ENCODE measurements around the gene RPS6KC1.
"Not testable (repeated sequence)": the region's sequence is repeated elsewhere in the genome, so short reads cannot be mapped to it uniquely, and the experiment has no call there.

Gene RPS6KC1

DNA sequence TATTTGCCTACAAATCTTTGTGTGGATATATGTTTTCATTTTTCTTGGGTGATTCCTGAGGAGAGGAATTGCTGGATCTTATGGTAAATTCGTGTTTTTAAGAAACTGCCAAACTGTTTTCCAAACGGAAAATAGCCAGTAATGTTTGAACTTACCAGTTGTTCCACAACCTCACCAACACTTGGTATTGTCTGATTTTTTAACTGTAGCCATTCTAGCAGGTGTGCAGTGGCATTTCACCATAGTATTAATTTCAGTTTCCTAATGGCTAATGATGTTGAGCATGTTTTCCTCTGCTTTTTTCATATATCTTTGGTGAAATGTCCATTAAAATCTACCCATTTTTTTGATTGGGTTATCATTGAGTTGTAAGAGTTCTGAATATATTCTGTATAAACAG lies 56.6 kb downstream of the RPS6KC1 start:
- DNase-seq (ENCODE audit: low read depth), result no peak

DNA sequence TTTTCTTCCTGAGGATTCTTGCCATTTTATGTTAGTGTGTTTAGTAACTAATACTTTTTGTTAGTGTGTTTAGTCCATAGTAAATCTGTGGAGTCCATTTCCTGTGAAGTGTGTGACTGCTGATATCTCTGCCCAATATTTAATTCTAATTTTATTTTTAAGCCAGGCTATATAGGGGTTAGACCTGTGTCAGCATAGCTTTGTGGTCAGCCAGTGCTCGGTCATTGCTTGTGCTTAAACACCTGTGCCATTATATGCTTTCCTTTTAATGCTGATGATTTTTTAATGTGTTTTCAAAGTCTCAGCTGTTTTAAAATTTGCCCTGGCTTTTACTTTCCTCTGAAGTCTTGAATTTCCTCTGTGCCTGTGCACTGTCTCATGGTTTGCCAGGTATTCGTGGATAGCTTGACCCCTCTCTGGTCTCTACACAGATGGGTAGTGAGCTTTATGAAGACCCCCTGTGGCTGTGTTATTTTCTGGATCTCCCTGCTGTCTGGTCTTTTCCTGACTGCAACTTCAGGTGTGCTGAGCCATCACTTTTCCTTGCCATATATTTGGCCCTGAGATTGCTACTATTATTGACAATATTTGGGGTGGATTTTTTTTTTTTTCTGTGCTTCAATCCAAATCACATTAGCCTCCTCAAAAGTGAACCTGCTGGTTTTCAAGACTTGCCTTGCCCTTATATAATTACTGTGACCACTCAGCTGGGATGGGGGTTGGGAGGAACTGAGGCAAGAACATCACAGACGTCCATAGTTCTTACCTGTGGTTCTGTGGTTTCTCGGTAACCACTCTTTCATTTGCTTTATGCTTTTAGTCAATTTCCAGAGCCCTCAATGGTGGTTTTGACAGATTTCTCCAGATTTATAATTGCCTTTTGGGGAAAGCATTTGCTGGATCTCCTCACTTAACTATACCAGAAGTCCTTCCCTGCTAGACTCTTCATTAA lies 59.6 kb downstream of the RPS6KC1 start:
- no peak for DNase-seq (ENCODE audit: low read depth)

DNA sequence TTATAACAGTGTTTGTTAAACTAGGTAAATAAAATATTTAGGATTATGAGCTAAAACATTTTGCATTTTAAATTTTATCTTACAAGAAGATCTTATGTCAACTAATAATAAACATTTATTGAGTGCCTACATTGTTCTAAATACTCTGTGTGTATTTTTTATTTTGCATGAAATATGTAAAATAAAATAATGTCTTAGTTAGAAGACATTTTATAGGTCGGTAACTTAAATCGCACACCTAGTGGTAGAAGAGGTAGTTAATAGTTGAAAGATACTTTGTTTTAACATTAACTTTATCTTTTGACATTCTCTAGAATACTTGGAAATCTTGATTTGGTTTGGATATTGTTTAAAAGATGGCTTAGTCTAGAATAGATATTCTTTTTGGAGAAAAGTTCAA lies 60.5 kb downstream of the RPS6KC1 start:
- no peak for DNase-seq (ENCODE audit: low read depth)

DNA sequence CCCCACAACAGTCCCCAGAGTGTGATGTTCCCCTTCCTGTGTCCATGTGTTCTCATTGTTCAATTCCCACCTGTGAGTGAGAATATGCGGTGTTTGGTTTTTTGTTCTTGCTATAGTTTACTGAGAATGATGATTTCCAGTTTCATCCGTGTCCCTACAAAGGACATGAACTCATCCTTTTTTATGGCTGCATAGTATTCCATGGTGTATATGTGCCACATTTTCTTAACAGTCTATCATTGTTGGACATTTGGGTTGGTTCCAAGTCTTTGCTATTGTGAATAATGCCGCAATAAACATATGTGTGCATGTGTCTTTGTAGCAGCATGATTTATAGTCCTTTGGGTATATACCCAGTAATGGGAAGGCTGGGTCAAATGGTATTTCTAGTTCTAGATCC lies 61.7 kb downstream of the RPS6KC1 start:
- DNase-seq (ENCODE audit: low read depth), result not testable (repeated sequence)

DNA sequence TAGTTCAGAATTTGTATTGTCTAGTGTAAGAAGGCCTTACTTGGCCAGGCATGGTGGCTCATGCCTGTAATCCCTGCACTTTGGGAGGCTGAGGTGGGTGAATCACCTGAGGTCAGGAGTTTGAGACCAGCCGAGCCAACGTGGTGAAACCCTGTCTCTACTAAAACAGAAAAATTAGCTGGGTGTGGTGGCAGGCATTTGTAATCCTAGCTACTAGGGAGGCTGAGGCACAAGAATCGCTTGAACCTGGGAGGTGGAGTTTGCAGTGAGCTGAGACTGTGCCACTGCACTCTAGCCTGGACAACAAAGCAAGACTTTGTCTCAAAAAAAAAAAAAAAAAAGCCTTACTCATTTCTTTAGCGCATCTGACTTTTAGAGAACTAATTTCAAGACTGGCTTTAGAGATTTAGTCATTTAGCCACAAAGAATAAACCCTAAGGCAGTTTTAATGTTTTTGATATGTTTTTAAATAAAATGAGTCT lies 66.7 kb downstream of the RPS6KC1 start:
- not testable (repeated sequence) for DNase-seq (ENCODE audit: low read depth)

DNA sequence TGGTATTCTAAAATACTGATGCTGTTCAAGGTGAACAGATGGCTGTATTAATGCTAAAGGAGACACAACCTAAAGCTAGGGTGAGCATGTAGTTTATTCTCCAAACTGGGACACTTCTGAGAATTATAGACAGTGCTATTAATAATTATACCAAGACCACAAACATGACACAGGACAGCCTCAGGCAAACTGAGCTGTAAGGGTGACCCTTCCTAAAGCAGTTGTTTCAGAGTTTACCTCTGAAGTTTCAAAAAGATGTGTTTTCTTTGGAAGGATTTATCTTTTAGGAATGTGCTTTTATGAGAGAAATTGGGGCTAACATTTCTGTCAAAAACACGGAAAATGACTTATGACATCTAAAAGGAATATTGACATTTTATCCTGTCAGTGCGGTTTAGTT lies 68.8 kb downstream of the RPS6KC1 start:
- DNase-seq (ENCODE audit: low read depth), result no peak

DNA sequence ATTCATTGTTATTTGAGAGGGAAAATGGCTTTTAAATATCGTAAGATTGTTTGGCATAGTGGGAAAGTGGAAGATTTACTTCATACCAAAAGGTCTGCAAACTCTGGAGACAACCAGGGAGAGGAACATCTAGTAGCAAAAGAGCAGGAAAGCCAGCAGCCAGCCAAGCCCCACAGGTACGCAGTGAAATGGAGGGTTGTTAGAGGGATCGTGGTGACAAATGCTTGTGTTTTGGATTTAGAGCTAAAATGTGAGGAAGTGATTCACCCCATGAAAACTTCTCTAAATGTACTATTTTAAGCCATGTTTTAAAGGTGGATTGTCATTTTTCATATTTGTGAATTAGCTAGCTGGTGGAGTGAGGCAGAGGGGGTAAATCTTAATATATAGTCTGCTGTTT lies 69.3 kb downstream of the RPS6KC1 start:
- DNase-seq (ENCODE audit: low read depth), result no peak

DNA sequence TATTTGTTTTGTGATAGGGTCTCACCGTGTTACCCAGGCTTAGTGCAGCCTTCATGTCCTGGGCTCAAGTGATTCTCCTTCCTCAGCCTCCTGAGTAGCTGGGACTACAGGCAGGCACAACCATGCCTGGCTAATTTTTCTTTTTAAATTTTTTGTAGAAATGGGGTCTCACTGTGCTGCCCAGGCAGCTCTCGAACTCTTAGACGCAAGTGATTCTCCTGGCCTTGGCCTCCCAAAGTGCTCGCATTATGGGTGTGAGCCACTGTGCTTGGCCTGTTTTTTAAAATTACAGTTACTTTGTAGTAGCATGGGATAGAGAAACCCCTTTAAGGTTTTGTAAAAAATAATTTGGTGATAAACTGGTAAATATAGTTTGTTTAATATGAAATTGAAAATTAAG lies 69.9 kb downstream of the RPS6KC1 start:
- no peak for DNase-seq (ENCODE audit: low read depth)

DNA sequence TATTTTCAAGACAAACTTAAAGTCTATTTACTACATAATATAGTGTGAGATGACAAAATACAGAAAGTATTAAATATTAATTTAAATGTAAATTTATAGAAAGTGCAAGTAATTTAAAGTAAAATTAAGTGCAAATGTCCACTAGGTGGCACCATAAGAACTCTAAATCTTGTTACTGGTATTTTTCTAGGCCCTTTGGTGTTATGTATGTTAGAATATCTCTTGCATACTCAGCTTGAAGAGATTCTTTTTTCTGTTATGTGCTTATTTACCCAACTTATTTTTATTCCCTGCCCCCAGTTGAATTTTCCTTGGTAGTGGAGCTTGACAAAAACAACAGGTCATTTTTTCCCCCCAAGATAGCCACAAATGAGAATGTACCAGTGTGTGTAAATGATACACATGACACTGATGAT lies 71.5 kb downstream of the RPS6KC1 start:
- DNase-seq (ENCODE audit: low read depth), result no peak

DNA sequence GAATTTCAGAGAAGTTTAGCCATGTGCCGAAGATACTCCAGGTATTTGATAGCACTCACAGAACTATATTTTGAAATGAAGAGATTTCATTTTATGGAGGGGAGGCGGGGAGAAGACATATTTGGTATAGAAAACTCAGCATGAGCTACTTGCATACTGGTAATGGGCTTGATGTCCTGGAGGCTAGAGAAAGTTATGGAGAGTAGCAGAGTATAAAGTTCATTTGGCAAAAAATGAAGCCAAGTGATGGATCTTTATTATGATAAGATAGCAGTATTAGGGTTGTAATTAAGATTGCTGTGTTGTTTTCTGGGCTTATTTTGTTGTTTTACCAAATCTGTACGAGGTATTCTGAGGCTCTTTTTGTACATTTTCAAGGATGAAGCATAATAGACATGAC lies 72.0 kb downstream of the RPS6KC1 start:
- DNase-seq (ENCODE audit: low read depth), result no peak

DNA sequence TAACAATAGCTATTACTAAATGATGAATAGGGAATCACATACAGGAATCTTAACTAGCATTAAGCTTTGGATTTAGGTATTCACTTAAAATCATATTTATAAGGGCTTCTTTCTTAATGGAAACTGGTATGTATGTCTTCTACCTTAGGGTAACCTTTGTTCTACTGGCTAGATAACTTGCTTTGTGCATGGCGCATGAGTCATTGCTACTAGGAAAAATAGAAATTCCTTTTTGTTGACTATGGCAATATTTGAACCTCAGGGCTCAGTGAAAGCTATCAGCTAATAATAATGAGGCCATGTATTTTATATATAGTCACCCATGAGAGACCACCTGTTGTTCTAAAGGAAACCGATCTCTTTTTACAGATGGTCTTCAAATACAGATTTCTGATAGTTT lies 72.5 kb downstream of the RPS6KC1 start:
- DNase-seq (ENCODE audit: low read depth), result no peak

DNA sequence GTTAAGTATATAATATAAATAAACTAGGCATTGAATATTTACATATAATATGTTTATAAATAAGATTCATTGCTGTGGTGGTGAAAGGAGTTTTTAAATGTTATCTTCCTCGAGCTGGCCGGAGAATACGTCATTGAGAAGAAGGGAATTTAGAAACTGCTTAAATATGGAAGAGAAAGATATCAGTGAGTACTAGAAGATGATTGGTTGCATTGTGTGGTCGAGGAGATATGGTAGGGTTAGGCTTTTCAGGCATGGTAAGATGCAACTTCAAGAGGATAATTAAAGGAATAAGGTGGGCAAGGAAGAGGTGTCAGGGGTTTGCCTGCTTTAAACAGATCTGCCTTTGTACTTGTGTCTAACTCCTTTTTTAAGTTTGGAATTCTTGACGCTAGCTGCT lies 73.5 kb downstream of the RPS6KC1 start:
- no peak for DNase-seq (ENCODE audit: low read depth)

DNA sequence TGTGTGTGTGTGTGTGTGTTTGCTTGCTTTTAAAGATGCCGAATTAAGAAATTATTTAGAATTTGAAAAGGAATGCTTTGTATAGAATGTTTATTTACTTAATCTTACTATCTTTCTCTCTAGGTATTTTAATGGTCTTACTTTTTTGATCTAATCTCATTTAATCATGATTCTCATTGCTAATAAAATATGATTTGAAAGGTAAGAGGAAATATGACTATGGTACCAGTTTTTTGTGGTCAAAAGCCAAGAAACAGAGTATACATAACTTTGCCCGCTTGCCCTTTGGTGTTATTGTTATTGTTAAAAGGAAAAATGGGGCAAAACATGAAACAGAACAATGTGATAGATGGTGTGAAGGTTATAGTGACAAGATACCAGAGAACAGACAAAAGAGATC lies 74.6 kb downstream of the RPS6KC1 start:
- DNase-seq (ENCODE audit: low read depth), result no peak

DNA sequence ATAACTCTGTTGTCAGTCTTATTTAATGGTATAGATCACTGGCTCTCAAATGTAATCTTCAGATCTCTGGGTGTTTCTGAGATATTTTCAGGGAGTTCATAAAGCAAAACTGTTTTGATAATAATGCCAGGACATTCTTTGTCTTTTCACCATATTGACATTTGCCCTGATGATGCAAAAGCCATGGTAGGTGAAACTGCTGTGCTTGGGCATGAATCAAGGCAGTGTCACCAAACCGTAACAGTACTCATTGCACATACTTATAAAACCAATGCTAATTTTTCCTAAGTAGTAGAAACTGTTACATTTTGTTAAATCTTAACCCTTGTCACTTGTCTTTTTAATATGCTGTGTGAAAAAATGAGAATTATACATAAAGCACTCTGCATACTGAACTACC lies 76.0 kb downstream of the RPS6KC1 start:
- no peak for DNase-seq (ENCODE audit: low read depth)

DNA sequence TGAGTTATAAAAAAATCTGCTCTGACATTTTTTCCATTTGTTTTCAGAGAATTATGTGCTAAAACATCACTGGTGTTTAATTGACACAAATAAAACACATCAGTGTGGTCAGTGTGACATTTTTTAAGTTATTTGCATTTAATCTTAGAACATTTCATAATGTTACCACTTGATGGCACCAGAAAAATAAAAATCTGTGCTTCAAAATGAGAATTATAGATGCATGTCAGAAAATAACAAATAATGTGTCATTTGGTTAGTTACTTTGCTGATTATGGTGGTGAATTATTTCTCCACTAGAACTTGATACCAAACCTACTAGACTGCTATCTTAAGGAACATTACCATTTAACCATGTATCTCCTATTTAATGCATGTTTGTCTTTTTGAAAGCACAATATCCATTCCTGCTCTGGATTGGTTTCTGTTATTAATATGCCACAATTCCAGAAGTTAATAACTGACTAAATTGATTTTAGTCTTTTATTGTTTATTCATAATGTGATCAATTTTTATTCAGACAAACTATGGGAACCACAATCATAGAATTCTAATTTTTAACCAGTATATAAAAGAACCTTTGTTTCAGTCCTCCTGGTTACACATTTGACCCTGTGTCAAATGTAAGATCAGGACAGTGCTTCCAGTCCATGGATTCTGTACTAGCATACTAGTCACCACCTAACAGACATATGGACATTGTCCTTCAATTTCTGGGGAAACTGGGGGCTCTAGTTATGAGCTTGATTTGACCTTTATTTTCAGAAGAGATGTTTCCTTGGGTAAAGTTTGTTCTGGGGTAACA lies 81.0 kb downstream of the RPS6KC1 start:
- no peak for DNase-seq (ENCODE audit: low read depth)

DNA sequence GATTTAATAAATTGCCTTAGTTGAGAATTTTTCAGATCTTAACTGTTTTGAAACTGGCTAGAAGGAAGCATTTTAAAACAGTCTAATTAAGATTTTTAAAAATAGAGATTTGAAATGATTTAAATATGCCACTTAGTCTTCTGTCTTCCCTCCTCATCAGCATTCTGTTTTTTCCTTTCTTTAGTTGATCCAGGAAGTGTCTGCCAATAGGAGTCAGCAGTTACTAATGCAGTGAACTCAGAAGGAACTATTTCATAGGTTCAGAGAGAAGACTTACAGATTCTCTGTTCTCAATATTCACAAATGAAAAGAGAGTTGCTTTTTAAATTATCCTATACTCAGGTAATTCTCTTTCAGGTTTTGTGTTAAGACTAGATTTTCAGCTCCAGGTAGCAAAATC lies 84.5 kb downstream of the RPS6KC1 start:
- no peak for DNase-seq (ENCODE audit: low read depth)

DNA sequence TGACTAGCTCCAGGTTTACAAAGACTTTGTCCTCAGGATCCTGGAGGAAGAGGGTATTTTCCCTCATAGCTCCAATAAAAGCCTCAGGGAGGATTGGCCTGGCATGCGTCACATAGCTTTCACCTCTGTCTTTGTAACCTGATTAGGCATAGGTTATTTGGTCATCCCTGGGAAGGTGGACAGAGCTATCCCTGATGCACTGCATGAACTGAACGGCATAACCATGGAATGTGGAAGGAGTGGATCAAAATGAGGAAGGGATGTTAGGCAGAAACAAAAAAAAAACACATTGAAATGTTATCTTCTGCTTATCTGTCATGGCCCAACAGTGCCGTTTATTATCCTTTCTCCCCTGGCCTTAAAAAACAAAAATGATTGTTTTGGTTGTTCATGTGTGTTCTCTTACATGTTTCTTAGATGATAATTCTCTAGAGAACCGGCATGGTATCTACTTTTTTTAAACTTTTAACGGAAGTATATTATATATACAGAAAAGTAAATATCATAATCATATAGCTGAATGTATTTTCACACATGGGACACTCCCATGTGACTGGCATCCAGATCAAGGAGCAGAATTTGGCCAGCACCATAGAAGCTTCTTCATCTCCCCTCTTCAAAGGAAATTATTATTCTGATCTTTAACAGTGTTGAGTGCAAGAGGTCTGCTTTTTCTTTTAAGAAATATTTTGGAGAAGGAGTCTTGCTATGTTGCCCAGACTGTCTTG lies 85.3 kb downstream of the RPS6KC1 start:
- DNase-seq (ENCODE audit: low read depth), result no peak

DNA sequence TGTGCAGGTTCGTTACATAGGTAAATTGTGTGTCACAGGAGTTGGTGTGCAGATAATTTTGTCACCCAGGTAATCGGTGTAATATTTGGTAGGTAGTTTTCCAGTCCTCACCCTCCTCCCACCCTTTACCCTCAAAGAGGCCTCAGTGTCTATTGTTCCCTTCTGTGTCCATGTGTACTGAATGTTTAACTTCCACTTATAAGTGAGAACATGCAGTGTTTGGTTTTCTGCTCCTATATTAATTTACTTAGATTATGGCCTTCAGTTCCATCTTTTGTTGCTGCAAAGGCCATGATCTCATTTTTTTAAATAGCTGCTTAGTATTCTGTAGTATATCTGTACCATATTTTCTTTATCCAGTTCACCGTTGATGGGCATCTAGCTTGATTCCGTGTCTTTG lies 87.3 kb downstream of the RPS6KC1 start:
- DNase-seq (ENCODE audit: low read depth), result no peak

DNA sequence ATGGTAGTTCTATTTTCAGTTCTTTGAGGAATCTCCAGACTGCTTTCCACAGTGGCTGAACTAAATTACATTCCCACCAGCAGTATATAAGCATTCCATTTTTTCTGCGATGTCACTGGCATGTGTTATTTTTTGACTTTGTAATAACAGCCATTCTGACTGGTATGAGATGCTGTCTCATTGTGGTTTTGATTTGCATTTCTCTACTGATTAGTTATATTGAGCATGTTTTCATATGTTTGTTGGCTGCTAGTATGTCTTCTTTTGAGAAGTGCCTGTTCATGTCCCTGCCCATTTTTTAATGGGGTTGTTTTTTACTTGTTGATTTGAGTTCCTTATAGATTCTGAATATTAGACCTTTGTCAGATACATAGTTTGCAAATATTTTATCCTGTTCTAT lies 87.9 kb downstream of the RPS6KC1 start:
- no peak for DNase-seq (ENCODE audit: low read depth)

DNA sequence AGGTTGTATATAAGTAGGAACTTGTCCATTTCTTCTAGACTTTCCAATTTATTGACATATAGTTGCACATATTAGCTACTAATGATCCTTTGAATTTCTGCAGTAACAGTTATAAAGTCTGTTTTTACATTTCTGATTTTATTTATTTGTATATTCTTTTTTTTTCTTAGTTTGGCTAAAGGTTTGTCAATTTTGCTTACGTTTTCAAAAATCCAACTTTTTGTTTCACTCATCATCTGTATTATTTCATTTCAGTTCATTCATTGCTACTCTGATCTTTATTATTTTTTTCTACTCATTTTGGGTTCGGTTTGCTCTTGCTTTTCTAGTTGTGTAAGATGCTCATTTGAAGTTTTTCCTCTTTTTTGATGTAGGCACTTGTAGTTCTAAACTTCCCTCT lies 97.9 kb downstream of the RPS6KC1 start:
- no peak for DNase-seq (ENCODE audit: low read depth)

DNA sequence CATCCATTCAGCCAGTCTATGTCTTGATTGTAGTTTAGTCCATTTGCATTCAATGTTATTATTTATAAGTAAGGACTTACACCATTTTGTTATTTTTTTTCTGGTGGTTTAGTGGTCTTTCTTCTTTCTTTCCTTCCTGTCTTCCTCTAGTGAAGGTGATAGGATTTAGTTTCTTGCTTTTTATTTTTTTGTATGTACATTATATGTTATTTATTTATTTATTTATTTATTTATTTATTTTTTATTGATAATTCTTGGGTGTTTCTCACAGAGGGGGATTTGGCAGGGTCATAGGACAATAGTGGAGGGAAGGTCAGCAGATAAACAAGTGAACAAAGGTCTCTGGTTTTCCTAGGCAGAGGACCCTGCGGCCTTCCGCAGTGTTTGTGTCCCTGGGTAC lies 99.0 kb downstream of the RPS6KC1 start:
- not testable (repeated sequence) for DNase-seq (ENCODE audit: low read depth)

DNA sequence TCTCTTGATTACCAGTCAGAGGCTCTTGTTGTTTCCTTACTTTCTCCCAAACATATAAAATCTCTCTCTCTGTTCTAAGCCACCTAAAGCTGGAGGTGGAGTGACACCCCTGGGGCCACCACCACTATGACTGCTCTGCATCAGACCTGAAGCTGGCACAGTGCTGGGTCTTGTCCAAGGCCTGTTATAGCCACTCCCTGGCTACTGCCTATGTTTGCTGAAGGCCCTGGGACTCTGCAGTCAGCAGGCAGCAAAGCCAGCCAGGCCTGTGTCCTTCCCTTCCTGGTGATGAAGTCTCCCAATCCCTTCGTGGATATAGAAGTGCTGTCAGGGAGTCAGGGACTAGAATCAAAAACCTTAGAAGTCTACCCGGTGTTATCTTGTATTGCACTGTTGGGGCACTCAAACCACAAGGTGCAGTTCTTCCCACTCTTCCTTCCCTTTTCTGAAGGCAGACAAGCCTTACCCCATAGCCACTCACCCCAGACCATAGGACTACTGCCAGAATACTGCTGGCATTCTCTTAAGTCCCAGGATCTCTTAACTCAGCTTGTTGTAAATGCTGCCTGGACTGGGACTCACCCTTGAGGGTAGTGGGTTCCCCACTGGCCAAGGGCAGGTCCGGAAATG lies 103.1 kb downstream of the RPS6KC1 start:
- no peak for DNase-seq (ENCODE audit: low read depth)

Data from activated T-helper 9 cell treated with anti-CD3 and anti-CD28 coated beads, Interleukin-2, amount 50 U/mL, for 16 hours (primary cell).